Thoracic aorta (tissue), 2 donors: ENCODE measurements around the gene TMEM14B. TPM values are rescaled to one million over a fixed set of nuclear protein-coding genes. Genes with fewer than 3 reads are reported as not detected.
"Not testable (repeated sequence)": the region's sequence is repeated elsewhere in the genome, so short reads cannot be mapped to it uniquely, and the experiment has no call there.

Experiments used
- ATAC-seq: fragments of 150-250 bp; one replicate; pipeline ENCODE4 v1.8.0; 2017; ENCODE audit warnings: low read depth; ENCODE audit not compliant: insufficient number of reproducible peaks, low FRiP score
- DNase-seq: peaks from one replicate; pipeline ENCODE4 v3.0.0-alpha.2; 2020; ENCODE audit warnings: low spot score
- H3K27ac ChIP-seq, 2 donors: fragments of 200-600 bp; sonication (generic); 1 replicate in 1 of 2; 2 replicates in 1 of 2; pipeline ENCODE4 v1.5.1; 2016; ENCODE audit warnings: mild to moderate bottlenecking in 2 of 2, moderate library complexity in 2 of 2
- H3K27me3 ChIP-seq: fragments of 200-600 bp; sonication (generic); replicated peaks from 2 replicates; pipeline ENCODE4 v1.6.0; 2016; ENCODE audit warnings: mild to moderate bottlenecking; ENCODE audit not compliant: insufficient read depth
- H3K36me3 ChIP-seq: fragments of 200-600 bp; sonication (generic); one replicate; pipeline ENCODE4 v1.5.1; 2016
- H3K4me1 ChIP-seq, 2 donors: fragments of 200-600 bp; sonication (generic); 1 replicate in 1 of 2; 2 replicates in 1 of 2; pipeline versions ENCODE4 v1.5.1 to v1.6.0; 2016; ENCODE audit warnings: low read depth in 2 of 2, mild to moderate bottlenecking in 1 of 2; ENCODE audit not compliant: control insufficient read depth in 1 of 2
- H3K4me3 ChIP-seq: fragments of 200-600 bp; sonication (generic); 2 replicates; pipeline ENCODE4 v1.5.1; 2016; ENCODE audit warnings: mild to moderate bottlenecking
- H3K9me3 ChIP-seq: fragments of 200-600 bp; sonication (generic); 2 replicates; pipeline ENCODE4 v1.5.1; 2016
- CTCF ChIP-seq: fragments of 200-600 bp; sonication (generic); IDR thresholded peaks from one replicate; pipeline ENCODE4 v1.5.1; 2019; ENCODE audit warnings: antibody characterized with exemption
- total RNA-seq, 2 donors: library from RNA; depleted of rRNA; stranded (reverse); fragments of >200 nt; gene quantifications; one replicate each; pipeline versions ENCODE4 v1.1.0 to v1.2.3, GENCODE V29; 2016

TMEM14B gene
- total RNA-seq, 2 donors from 2014 or later = 63.4 to 80.7 TPM

DNA sequence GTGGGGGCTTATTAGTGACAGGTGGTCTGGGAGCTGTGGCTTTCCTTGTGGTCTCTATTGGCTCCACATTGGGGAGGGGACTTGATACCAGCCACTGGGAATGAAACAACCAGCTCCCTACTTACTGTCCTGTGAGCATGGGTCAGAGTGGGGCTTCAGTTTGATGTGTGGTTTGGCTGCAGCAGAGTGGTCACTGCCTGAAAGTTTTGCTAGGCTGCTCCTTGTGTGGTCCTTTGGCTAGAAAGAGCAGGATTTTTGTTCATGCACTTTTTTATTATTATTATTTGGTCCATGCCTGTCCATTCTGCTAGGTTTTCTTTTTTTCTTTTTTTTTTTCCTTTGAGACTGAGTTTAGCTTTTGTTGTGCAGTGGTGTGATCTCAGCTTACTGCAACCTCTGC lies 7.5 kb upstream of the TMEM14B start:
- Histone ChIP-seq H3K27ac (no peak overlapping the region), H3K27me3 (no peaks in the 10 kb centered on the region), H3K4me3 (no peak overlapping the region), H3K36me3 (no peaks in the 10 kb centered on the region), H3K4me1 (no peaks in the 10 kb centered on the region), H3K9me3 (no peaks in the 10 kb centered on the region)
- ATAC-seq = no peak
- no peak for DNase-seq
- no peak for TF ChIP-seq CTCF

DNA sequence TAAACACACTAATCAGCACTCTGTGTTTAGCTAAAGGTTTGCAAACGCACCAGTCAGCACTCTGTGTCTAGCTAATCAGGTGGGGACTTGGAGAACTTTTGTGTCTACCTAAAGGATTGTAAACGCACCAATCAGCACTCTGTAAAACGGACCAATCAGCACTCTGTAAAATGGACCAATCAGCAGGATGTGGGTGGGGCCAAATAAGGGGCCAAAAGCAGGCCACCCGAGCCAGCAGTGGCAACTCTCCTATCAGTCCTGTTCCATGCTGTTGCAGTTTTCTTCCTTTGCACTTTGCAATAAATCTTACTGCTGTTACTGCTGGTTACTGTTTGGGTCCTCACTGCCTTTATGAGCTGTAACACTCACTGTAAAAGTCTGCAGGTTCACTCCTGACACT lies 6.0 kb upstream of the TMEM14B start:
- H3K9me3 ChIP-seq, H3K27me3 ChIP-seq, ATAC-seq, H3K4me1 ChIP-seq, H3K36me3 ChIP-seq, H3K4me3 ChIP-seq, DNase-seq, H3K27ac ChIP-seq: not testable (repeated sequence)

- Histone ChIP-seq H3K4me1 (peaks cover 0 to 5% of the 10 kb centered on the region in 2 donors), H3K9me3 (no peaks in the 10 kb centered on the region), H3K36me3 (no peaks in the 10 kb centered on the region), H3K27me3 (no peaks in the 10 kb centered on the region), H3K4me3 (no peak overlapping the region), H3K27ac (no peak overlapping the region)
- DNase-seq (no peak), ATAC-seq (no peak)
- TF ChIP-seq CTCF = no peak
Measured at GRCh38 chr6:10742251-10742650, 5.4 kb upstream of the TMEM14B start.

- H3K27me3 ChIP-seq = no peaks in the 10 kb centered on the region
- DNase-seq (no peak), ATAC-seq (no peak)
- no peaks in the 10 kb centered on the region for H3K36me3 ChIP-seq
- TF ChIP-seq CTCF = no peak
- H3K27ac ChIP-seq = no peak overlapping the region
- no peak overlapping the region for H3K4me3 ChIP-seq
- H3K9me3 ChIP-seq = no peaks in the 10 kb centered on the region
- H3K4me1 ChIP-seq = peaks cover 6 to 9% of the 10 kb centered on the region in 2 donors
Measured at GRCh38 chr6:10743515-10743914, 4.1 kb upstream of the TMEM14B start.

- Histone ChIP-seq H3K4me1 (peaks cover 22 to 25% of the 10 kb centered on the region in 2 donors), H3K27ac (no peak overlapping the region), H3K9me3 (no peaks in the 10 kb centered on the region), H3K36me3 (no peaks in the 10 kb centered on the region), H3K27me3 (no peaks in the 10 kb centered on the region), H3K4me3 (no peak overlapping the region)
- ATAC-seq = no peak
- TF ChIP-seq CTCF = no peak
- no peak for DNase-seq
Measured at GRCh38 chr6:10745116-10745515, 2.5 kb upstream of the TMEM14B start.

GRCh38 chr6:10746915-10747250 lies 722 bp upstream of the TMEM14B start:
- no peak for TF ChIP-seq CTCF
- ATAC-seq (no peak), DNase-seq (no peak)
- Histone ChIP-seq H3K9me3 (no peaks in the 10 kb centered on the region), H3K27ac (peak overlapping the region; percentile 33 to 79), H3K4me3 (peak overlapping the region; percentile 99), H3K4me1 (peaks cover 25 to 27% of the 10 kb centered on the region in 2 donors), H3K27me3 (no peaks in the 10 kb centered on the region), H3K36me3 (no peaks in the 10 kb centered on the region)
